Upper lobe of left lung (tissue), 6 donors: ENCODE data around the gene ITPR1. TPM values are rescaled to one million over a fixed set of nuclear protein-coding genes. Genes with fewer than 3 reads are reported as not detected.

Experiments used
- ATAC-seq, 2 donors: fragments of 200-7000 bp; cut with Tn5 transposase; one replicate each; pipeline ENCODE4 v1.9.1; 2022; ENCODE audit warnings: mild to moderate bottlenecking in 2 of 2, moderate library complexity in 2 of 2; ENCODE audit not compliant: low FRiP score in 2 of 2
- DNase-seq, 2 donors: peaks; one replicate each; pipeline ENCODE4 v3.0.0-alpha.2; 2019 to 2020
- H3K27ac ChIP-seq, 4 donors: fragments of 200-600 bp; sonication (generic); one replicate each; pipeline ENCODE4 v1.5.1; 2016 to 2019
- H3K27me3 ChIP-seq, 4 donors: fragments of 200-600 bp; sonication (generic); one replicate each; pipeline ENCODE4 v1.5.1; 2017 to 2019
- H3K36me3 ChIP-seq, 4 donors: fragments of 200-600 bp; sonication (generic); one replicate each; pipeline ENCODE4 v1.5.1; 2016 to 2019
- H3K4me1 ChIP-seq, 4 donors: fragments of 200-600 bp; sonication (generic); one replicate each; pipeline ENCODE4 v1.5.1; 2018 to 2019
- H3K4me3 ChIP-seq, 4 donors: fragments of 200-600 bp; sonication (generic); one replicate each; pipeline ENCODE4 v1.5.1; 2017 to 2019; ENCODE audit warnings: mild to moderate bottlenecking in 2 of 4, moderate library complexity in 1 of 4
- H3K9me3 ChIP-seq, 4 donors: fragments of 200-600 bp; sonication (generic); one replicate each; pipeline ENCODE4 v1.5.1; 2018 to 2019
- EP300 ChIP-seq, 4 donors: sonication (generic); formaldehyde crosslinking; IDR thresholded peaks; one replicate each; pipeline ENCODE4 v1.5.1; 2017; ENCODE audit warnings: antibody characterized with exemption in 4 of 4, control low read depth in 2 of 4
- POLR2A ChIP-seq, 4 donors: fragments of 450-650 bp; IDR thresholded peaks; one replicate each; pipeline ENCODE4 v1.5.1; 2016 to 2017; ENCODE audit warnings: antibody characterized with exemption in 4 of 4, mild to moderate bottlenecking in 2 of 4
- POLR2AphosphoS5 ChIP-seq, 2 donors: sonication (generic); formaldehyde crosslinking; IDR thresholded peaks; one replicate each; pipeline ENCODE4 v1.5.1; 2017; ENCODE audit warnings: antibody characterized with exemption in 2 of 2
- WGBS, 2 donors: methylation state at CpG; one replicate each; pipeline ENCODE4 v1.1.5; 2017 to 2018; 5-methylcytosine and 5-hydroxymethylcytosine counted together
- total RNA-seq, 6 donors: library from RNA; depleted of rRNA in 4 of 6; stranded (reverse); fragments of >200 nt in 4 of 6; gene quantifications; one replicate each; pipeline versions ENCODE4 v1.1.0 to v1.2.1, GENCODE V29; 2016 to 2021
- TF ChIP-seq, protein P1 (sequence below), 6 experiments: fragments of 450-650 bp in 4 of 6; fragments of 200-600 bp in 2 of 6; sonication (generic) in 2 of 6; IDR thresholded peaks; one replicate each; pipeline ENCODE4 v1.5.1; 2016 to 2019; ENCODE audit warnings: antibody characterized with exemption in 6 of 6
- donor health status: DM: no; HTN: no; CAD: no; lungs with moderate emphysema.
- donor health status: DM: no; HTN: yes; CAD: no; lungs with severe emphysema.

Gene ITPR1
- total RNA-seq, 6 donors from 2014 or later: 55.5 to 136 (median 66.2) TPM

DNA sequence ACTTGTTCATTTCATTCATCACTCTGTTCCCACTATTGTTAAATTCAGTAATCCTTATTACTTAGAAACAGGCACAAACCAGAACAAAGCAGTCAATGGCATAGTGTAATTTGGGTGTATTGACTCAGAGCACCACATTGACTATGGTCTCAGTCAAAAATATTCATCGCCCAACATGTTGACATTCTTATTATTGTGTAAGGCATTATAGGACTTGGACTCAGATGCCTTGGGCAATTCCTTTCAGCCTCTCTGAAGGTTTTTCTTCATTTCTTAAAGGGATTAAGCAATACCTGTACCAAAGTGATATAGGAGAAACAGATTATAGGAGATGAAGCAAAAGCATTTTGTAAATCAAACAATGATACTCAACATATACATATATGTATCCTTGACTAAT, 371.4 kb downstream of the ITPR1 start:
- no peaks in the 10 kb centered on the region for H3K36me3 ChIP-seq
- H3K27me3 ChIP-seq: no peaks in the 10 kb centered on the region
- peaks cover 15 to 24% (median 23%) of the 10 kb centered on the region in 4 donors for H3K4me1 ChIP-seq
- no peak for ATAC-seq
- H3K27ac ChIP-seq: no peak overlapping the region
- peaks cover 0 to 15% (median 8%) of the 10 kb centered on the region in 4 donors for H3K9me3 ChIP-seq
- TF ChIP-seq, protein P1, sequence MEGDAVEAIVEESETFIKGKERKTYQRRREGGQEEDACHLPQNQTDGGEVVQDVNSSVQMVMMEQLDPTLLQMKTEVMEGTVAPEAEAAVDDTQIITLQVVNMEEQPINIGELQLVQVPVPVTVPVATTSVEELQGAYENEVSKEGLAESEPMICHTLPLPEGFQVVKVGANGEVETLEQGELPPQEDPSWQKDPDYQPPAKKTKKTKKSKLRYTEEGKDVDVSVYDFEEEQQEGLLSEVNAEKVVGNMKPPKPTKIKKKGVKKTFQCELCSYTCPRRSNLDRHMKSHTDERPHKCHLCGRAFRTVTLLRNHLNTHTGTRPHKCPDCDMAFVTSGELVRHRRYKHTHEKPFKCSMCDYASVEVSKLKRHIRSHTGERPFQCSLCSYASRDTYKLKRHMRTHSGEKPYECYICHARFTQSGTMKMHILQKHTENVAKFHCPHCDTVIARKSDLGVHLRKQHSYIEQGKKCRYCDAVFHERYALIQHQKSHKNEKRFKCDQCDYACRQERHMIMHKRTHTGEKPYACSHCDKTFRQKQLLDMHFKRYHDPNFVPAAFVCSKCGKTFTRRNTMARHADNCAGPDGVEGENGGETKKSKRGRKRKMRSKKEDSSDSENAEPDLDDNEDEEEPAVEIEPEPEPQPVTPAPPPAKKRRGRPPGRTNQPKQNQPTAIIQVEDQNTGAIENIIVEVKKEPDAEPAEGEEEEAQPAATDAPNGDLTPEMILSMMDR (IDR thresholded peaks at IDR 0.05): no peak
- TF ChIP-seq POLR2A (IDR thresholded peaks at IDR 0.05) (no peak), POLR2AphosphoS5 (IDR thresholded peaks at IDR 0.05) (peak in 1 of 2 donors; percentile 43)
- no peak for DNase-seq
- H3K4me3 ChIP-seq: no peak overlapping the region
- WGBS, 2 donors: 74 to 88% methylated on average over 1 of the region's 1 CpG

DNA sequence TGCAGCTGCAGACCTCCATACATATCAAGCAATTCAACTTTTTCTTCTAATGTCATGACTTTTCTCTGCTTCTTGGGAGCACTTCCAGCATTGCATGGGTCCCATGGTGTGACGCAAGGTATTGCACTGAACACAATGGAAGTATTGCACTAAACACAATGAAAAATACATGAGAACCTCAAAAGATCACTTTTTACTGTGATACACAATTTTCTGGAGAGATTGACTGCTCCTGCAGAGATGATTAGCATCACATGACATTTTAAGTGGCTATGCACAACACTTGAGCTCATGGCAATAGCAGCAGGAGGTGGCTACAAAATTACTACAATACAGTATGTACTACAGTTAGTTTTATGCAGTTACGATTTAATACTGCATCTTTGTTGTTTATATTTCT, 372.6 kb downstream of the ITPR1 start:
- Histone ChIP-seq H3K27ac (no peak overlapping the region), H3K4me1 (peaks cover 15 to 24% (median 23%) of the 10 kb centered on the region in 4 donors), H3K4me3 (no peak overlapping the region), H3K36me3 (no peaks in the 10 kb centered on the region), H3K9me3 (peaks cover 0 to 14% (median 8%) of the 10 kb centered on the region in 4 donors), H3K27me3 (no peaks in the 10 kb centered on the region)
- DNase-seq (no peak), ATAC-seq (no peak)
- TF ChIP-seq EP300 (IDR thresholded peaks at IDR 0.05) (no peak), POLR2A (IDR thresholded peaks at IDR 0.05) (no peak), POLR2AphosphoS5 (IDR thresholded peaks at IDR 0.05) (no peak)
- TF ChIP-seq, protein P1 (IDR thresholded peaks at IDR 0.05): no peak
- 76 to 85% methylated on average over 2 of the region's 2 CpGs for WGBS, 2 donors

DNA sequence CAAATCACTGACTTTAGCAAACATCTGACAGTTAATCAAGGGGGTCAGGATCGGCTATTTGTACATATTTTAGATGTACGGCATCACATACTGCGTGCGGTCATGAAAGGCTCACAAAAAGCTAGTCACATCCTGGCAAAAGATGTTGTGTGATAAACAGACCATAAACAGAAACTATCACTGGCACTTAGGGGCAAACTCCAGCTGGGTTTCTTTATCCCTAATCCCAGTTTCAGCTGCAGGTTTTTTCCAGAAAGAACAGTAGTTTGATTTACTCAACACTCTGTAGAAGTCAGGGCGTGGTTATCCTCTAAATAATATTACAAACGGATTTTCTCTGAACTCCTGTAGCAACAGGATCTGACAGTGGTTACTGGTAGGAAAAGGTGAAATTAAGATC, 373.7 kb downstream of the ITPR1 start:
- Histone ChIP-seq H3K9me3 (peaks cover 0 to 2% (median under 1%) of the 10 kb centered on the region in 4 donors), H3K4me1 (peaks cover 15 to 24% (median 23%) of the 10 kb centered on the region in 4 donors), H3K36me3 (no peaks in the 10 kb centered on the region), H3K4me3 (peak overlapping the region in 1 of 4 donors; percentile 56), H3K27me3 (no peaks in the 10 kb centered on the region), H3K27ac (peak overlapping the region; percentile 91 to 99 (median 94))
- TF ChIP-seq, protein P1 (IDR thresholded peaks at IDR 0.05): no peak
- TF ChIP-seq POLR2AphosphoS5 (IDR thresholded peaks at IDR 0.05) (peak; percentile 42 to 78), EP300 (IDR thresholded peaks at IDR 0.05) (peak in 2 of 4 donors; percentile 51 to 66)
- WGBS, 2 donors: 49 to 51% methylated on average over 6 of the region's 6 CpGs
- DNase-seq (no peak), ATAC-seq (no peak)

DNA sequence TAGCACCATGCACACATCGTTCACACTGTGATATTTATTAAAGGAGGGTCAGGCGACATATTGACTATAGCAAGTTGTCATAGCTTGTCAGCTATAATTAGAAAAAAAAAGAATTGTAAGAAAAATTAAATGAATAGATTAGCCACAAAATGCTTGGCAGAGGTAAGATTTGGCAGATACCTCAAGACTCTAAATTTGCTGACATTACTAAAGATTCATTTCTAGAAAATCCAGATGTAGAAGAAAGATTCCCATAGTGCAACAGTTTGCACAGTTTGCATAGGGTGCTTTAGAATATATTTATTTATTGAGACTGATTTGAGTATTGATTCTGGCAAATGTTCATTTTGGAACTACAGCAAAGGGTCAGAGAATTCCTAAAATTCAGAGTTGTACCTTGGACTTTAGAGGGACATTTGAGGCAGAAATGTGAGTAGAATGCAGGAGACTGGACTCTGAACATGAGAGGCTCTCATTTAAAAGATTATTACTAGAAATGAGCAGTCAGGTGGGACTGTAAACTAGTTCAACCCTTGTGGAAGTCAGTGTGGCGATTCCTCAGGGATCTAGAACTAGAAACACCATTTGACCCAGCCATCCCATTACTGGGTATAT, 384.1 kb downstream of the ITPR1 start:
- no peaks in the 10 kb centered on the region for H3K27me3 ChIP-seq
- WGBS, 2 donors: 86 to 94% methylated on average over 3 of the region's 3 CpGs
- TF ChIP-seq POLR2A (IDR thresholded peaks at IDR 0.05) (no peak), POLR2AphosphoS5 (IDR thresholded peaks at IDR 0.05) (no peak), EP300 (IDR thresholded peaks at IDR 0.05) (no peak)
- TF ChIP-seq, protein P1 (IDR thresholded peaks at IDR 0.05): no peak
- DNase-seq (no peak), ATAC-seq (no peak)
- no peak overlapping the region for H3K27ac ChIP-seq
- no peaks in the 10 kb centered on the region for H3K9me3 ChIP-seq
- H3K4me1 ChIP-seq: no peaks in the 10 kb centered on the region
- no peaks in the 10 kb centered on the region for H3K36me3 ChIP-seq
- no peak overlapping the region for H3K4me3 ChIP-seq

DNA sequence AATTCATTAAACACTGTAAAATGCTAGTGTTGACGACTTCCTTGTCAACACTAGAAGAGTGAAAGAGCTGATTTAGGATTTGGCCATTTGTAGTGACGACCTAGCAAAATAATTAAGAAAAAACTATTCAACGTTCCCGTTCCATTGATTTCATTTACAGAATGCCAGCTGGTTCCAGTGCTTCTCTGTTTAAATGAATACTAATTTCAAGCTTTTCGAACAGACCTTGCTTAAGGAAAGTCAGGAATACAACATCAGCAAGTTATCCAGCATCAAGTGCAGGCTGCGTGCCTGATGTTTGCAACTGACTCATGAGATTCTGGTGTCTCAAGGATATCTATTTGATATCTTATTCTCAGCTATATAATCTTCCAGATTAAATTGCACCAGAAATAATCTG, 387.7 kb downstream of the ITPR1 start:
- TF ChIP-seq EP300 (IDR thresholded peaks at IDR 0.05) (no peak), POLR2A (IDR thresholded peaks at IDR 0.05) (no peak), POLR2AphosphoS5 (IDR thresholded peaks at IDR 0.05) (no peak)
- TF ChIP-seq, protein P1 (IDR thresholded peaks at IDR 0.05): no peak
- no peaks in the 10 kb centered on the region for H3K4me1 ChIP-seq
- H3K4me3 ChIP-seq: no peak overlapping the region
- H3K27ac ChIP-seq: no peak overlapping the region
- H3K9me3 ChIP-seq: no peaks in the 10 kb centered on the region
- no peak for ATAC-seq
- no peak for DNase-seq
- no peaks in the 10 kb centered on the region for H3K27me3 ChIP-seq
- WGBS, 2 donors: 88 to 90% methylated on average over 6 of the region's 6 CpGs
- H3K36me3 ChIP-seq: no peaks in the 10 kb centered on the region
